ENCODE results near the gene FBXO2.
"Not testable (repeated sequence)": the region's sequence is repeated elsewhere in the genome, so short reads cannot be mapped to it uniquely, and the experiment has no call there.

FBXO2 gene

DNA sequence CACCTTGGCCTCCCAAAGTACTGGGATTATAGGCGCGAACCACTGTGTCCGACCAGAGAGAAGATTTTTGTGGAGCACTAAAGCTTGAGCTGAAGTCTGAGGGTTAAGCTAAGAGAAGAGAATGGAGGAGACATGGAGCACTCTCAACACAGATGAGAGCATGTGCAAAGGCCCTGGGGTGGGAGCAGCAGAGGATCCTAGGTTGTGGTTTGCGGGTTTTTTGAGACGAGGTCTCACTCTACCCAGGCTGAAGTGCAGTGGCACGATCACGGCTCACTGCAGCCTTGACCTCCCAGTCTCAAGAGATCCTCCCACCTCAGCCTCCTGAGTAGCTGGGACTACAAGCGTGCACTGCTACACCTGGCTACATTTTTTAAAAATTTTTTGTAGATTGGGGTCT, 30.5 kb downstream of the FBXO2 start:
- no peak for DNase-seq

DNA sequence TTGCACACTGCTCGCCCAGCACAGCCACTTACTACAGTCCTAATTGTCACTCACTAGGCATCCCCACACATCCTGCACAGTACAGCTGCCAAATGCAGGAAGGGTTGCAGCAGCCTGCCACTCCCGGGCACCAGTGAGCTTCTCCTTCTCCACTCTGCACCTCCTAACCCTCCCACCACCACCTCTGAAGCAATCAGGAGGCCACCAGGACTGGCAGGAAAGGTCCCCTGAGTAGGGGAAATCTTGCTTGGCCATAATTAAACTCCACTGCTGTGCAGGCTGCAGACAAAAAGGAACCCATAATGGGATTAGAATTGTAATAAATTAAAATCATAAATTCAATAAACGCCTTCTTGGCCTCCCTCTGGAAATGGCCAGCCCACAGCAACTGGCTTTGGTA, 31.8 kb downstream of the FBXO2 start:
- DNase-seq, result no peak

GRCh38 chr1:11620924-11621323, 33.3 kb downstream of the FBXO2 start:
- DNase-seq, result no peak

DNA sequence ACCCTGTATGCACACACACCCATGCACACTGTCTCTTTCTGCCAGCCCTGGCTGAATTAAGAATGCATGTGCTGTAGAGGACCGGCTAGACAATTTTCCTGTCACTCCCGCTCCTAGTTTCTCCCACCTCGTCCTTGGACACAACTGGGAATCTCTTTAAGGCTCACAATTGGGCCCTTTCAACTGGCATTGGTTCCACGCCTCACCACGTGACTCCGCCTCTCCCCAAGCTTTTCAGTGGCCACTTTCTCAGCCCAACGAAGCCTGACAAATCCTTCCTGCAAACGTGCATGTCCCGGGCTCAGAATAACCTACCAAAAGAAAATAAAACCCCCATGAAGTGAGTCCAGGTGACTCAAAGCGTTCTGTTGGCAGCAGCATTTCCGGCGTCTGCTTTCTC, 33.8 kb downstream of the FBXO2 start:
- DNase-seq, result no peak

DNA sequence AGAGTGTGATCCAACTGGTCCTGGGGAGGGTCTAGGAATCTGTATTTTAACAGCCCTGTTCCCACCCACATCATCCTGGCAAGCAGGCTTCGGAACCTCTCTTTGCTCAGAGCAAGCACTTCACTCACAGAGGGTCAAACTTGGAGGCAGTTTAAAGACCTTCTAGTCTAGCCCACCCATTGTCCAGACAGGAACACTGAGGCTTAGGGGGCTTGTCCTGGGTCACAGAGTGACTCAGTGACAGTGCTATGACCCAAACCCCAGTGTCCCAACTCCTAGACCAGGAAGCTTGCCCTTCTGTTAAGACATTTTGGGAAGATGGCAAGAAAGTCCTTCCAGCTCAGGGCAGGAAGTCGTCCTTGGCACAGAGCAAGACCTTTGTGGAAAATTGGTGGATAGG, 36.5 kb downstream of the FBXO2 start:
- no peak for DNase-seq

DNA sequence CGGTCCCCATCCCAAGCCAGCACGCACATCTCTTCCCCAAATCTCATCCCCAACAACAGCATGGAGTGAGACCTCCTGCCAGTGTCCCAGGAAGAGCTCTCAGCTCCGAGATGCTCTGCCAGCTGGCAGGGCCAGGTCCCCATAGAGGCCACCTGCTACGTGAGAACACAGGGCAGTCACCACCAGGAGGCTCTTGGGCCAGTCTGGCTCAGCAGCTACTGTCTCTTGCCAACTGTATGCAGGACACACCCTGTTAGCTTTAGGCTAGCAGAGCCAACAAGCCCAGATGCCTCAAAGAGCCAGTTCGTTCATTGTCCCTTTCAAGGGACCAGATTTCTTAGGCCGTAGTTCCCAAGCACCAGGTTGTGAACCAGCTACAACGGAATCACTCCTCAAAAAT, 36.9 kb downstream of the FBXO2 start:
- DNase-seq, result peak; percentile 94

- DNase-seq, result no peak
Measured at GRCh38 chr1:11616766-11617165, 37.5 kb downstream of the FBXO2 start.

GRCh38 chr1:11615090-11615489, 39.1 kb downstream of the FBXO2 start:
- DNase-seq, result no peak

DNA sequence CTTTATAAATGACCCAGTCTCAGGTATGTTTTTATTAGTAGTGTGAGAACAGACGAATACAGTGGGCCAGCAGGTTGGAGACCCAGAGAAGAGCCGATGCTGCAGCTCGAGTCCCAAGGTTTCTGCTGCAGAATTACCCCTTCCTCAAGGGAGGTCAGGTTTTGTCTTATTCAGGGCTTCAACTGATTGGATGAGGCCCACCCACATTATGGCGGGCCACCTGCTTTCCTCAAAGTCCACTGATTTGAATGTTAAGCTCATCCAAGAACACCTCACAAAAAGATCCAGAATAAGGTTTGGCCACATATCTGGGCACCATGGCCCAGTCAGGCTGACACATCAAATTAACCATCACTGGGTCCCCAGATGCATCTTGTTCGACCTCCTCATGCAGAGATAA, 40.9 kb downstream of the FBXO2 start:
- DNase-seq, result no peak

DNA sequence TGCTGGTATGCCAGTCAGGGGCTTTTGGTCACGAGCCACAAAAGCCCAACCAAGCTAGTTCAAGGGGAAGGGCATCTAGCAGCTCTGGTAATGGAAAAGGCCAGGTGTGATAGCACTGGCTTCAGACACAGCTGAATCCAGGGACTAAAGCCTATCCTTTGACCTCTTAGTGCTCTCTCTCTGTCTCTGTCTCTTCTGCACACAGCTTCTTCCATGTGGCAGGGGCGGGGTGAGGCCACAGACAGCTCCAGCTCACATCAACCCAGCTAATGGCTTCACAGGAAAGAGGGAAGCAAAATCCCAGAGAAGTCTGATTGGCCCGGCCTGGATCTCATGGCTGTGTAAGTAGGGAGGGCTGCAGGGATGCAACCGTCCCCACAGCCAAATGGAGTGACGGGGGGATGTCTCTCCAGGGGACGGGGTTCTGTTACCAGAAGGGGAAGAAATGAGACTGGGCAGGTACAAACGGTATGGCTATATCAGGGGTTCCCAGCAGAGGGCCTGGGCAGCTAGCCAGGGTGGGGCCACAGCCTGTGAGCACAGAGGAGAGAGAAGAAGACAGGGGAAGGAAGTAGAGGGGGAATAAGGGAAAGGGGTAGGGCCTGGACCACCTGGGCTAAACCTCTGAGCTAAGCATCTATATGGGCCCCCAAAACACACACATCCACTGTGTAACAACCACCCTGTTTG, 42.4 kb downstream of the FBXO2 start:
- no peak for DNase-seq

- DNase-seq, result no peak
Measured at GRCh38 chr1:11610629-11611180, 43.5 kb downstream of the FBXO2 start.

DNA sequence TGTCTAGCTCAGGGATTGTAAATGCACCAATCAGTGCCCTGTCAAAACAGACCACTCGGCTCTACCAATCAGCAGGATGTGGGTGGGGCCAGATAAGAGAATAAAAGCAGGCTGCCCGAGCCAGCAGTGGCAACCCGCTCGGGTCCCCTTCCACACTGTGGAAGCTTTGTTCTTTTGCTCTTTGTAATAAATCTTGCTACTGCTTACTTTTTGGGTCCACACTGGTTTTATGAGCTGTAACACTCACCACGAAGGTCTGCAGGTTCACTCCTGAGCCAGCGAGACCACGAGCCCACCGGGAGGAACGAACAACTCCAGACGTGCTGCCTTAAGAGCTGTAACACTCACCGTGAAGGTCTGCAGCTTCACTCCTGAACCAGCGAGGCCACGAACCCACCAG, 44.9 kb downstream of the FBXO2 start:
- not testable (repeated sequence) for DNase-seq

DNA sequence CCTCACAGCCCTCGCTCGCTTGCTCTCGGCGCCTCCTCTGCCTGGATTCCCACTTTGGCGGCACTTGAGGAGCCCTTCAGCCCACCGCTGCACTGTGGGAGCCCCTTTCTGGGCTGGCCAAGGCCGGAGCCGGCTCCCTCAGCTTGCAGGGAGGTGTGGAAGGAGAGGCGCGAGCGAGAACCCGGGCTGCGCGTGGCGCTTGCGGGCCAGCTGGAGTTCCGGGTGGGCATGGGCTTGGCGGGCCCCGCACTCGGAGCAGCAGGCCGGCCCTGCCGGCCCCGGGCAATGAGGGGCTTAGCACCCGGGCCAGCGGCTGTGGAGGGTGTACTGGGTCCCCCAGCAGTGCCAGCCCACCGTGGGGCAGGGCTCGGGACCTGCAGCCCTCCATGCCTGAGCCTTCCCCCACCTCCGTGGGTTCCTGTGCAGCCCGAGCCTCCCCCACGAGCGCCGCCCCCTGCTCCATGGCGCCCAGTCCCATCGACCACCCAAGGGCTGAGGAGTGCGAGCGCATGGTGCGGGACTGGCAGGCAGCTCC, 45.6 kb downstream of the FBXO2 start:
- DNase-seq, result not testable (repeated sequence)

DNA sequence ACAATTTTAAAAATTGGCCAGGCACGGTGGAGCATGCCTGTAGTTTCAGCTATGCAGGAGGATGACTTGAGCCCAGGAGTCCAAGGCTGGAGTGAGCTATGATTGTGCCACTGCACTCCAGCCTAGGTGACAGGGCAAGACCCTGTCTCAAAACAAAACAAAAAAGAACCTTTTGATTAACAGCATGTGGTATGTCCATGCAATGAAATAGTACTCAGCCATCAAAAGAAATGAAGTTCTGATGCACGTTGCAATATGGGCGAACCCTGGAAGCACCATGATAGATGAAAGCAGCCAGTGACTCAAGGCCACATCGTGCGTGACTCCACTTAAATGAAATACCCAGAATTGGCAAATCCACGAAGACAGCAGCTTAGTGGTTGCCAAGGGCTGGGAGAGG, 47.5 kb downstream of the FBXO2 start:
- DNase-seq, result no peak

DNA sequence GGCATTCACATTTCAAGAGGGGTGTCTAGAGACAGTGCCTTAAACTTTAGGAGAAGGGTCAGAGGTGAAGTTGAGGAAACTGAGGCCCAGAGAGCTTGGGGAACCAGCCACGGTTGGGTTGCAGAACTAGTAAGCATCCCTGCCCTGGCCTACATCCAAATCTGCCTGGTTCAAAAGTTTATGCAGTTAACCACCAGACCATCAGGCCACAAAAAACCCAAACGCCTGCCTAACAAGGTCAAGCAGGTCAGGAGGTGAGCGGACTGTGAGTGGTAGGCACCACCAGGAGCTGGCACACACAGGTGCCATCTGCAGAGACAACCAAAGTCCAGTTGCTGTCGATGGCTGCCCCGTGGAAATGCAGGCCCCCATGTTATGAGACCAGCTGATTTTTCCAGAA, 51.2 kb downstream of the FBXO2 start:
- no peak for DNase-seq

- DNase-seq, result no peak
Measured at GRCh38 chr1:11602424-11602823, 51.8 kb downstream of the FBXO2 start.

- no peak for DNase-seq
Measured at GRCh38 chr1:11600836-11601235, 53.4 kb downstream of the FBXO2 start.

DNA sequence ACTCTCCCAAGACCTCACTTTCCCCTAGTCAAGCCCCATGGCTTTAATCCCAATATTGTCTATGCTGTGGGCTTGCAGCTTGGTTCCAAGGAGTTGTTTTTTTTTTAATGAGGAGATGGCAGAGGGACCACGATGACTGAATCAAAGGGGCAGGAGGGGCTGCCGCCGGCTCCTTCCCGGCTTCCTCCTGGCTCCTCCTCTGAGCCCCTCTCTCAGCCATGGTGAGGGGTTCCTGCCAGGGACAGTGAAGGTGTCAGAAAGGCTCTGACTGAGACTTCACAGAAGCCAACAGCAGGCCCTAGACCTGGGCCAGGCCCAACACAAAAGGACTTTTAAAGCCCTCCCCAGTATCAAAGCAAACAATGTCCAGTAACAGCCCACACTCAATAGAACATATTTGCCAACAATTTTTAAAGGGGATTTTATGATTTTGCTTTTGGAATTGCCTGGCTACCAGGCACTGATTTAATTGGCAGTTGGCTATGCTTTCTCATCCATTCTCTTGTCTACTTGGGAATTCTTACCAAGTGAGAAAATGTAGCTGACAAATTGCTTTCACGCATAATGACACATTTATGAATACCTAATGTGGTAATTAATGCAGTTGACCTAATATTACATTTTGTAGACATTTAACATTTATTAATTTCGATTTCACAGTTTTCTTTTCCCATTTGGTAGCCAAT, 54.2 kb downstream of the FBXO2 start:
- DNase-seq, result no peak

DNA sequence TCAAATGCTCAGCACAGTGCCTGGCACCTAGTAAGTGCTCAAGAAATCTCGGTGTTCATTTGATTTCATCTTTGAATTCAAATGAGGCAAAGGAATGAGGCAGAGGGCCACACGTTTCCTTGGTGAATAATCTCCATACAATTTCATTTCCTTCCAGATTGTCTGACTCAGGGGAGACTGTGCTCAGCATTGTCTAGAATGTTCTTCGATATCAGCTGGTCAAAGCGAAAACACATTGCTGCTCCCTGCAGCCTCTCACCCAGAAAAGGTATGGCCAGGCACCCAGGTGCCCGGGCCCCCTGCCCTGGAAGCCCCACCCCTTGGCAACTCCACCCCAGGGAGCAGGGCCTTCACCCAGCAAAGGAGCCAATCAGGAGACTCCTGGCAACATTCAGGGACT, 55.8 kb downstream of the FBXO2 start:
- no peak for DNase-seq
